ENCODE data around the gene RGS7.

DNA sequence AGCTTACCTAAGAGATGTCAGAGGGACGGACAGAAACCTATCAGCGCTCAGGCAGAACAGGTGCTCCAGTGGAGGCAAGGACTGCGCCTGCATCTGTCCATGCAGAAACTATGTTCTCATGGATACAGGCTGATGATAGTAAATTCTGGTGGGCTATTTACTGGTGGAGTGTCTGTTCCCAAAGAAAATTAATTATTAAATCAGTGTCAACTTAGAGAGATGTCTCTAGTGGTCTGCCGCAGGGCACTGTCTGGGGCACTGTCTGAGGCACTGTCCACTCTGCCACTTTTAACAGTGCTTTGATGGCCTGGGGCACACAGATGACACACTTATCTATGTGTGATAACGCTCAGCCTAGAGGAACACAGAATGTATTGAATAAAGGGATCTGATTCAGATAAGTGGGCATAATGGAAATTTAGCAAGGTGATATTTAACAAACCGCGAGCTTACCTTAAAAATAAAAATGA is 148.1 kb downstream of the RGS7 start:
- TF ChIP-seq, protein P1, sequence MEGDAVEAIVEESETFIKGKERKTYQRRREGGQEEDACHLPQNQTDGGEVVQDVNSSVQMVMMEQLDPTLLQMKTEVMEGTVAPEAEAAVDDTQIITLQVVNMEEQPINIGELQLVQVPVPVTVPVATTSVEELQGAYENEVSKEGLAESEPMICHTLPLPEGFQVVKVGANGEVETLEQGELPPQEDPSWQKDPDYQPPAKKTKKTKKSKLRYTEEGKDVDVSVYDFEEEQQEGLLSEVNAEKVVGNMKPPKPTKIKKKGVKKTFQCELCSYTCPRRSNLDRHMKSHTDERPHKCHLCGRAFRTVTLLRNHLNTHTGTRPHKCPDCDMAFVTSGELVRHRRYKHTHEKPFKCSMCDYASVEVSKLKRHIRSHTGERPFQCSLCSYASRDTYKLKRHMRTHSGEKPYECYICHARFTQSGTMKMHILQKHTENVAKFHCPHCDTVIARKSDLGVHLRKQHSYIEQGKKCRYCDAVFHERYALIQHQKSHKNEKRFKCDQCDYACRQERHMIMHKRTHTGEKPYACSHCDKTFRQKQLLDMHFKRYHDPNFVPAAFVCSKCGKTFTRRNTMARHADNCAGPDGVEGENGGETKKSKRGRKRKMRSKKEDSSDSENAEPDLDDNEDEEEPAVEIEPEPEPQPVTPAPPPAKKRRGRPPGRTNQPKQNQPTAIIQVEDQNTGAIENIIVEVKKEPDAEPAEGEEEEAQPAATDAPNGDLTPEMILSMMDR (IDR thresholded peaks at IDR 0.05; ENCODE audit: control extremely low read depth in 1 of 3, insufficient read depth in 1 of 3, low read depth in 1 of 3, low read length in 3 of 3): no peak
- TF ChIP-seq NRF1 (IDR thresholded peaks at IDR 0.05; ENCODE audit: low read depth, low read length) (no peak), POLR2A (IDR thresholded peaks at IDR 0.05; ENCODE audit: control extremely low read depth in 1 of 2, low read depth in 2 of 2, low read length in 2 of 2) (no peak), RAD21 (IDR thresholded peaks at IDR 0.05 in 1 of 2, conservative IDR thresholded peaks at IDR 0.05 in 1 of 2; ENCODE audit: low read depth in 2 of 2, low read length in 2 of 2) (no peak), JUND (IDR thresholded peaks at IDR 0.05; ENCODE audit: low read length) (no peak), EZH2 (IDR thresholded peaks at IDR 0.05; ENCODE audit: low read depth, low read length, severe bottlenecking) (no peak), SP1 (IDR thresholded peaks at IDR 0.05; ENCODE audit: low read depth, low read length) (no peak), YY1 (IDR thresholded peaks at IDR 0.05; ENCODE audit: low read depth, low read length) (no peak), TBP (IDR thresholded peaks at IDR 0.05; ENCODE audit: low read depth, low read length) (no peak), POLR2AphosphoS5 (IDR thresholded peaks at IDR 0.05; ENCODE audit: low read depth, low read length) (no peak), ZNF274 (IDR thresholded peaks at IDR 0.05; ENCODE audit: borderline replicate concordance, extremely low read depth, low read length) (no peak), TCF12 (IDR thresholded peaks at IDR 0.05; ENCODE audit: low read depth, low read length) (no peak)
- TF ChIP-seq, protein P2, sequence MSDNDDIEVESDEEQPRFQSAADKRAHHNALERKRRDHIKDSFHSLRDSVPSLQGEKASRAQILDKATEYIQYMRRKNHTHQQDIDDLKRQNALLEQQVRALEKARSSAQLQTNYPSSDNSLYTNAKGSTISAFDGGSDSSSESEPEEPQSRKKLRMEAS (IDR thresholded peaks at IDR 0.05): no peak
